H1 (cell line): ENCODE results near the gene CACNA1C. TPM values are rescaled to one million over a fixed set of nuclear protein-coding genes. Genes with fewer than 3 reads are reported as not detected.

ENCODE experiments used
- POLR2AphosphoS5 ChIP-seq: IDR thresholded peaks from 2 replicates; pipeline ENCODE4 v1.6.1; 2011; ENCODE audit warnings: low read depth, low read length
- polyA plus RNA-seq, 7 experiments: library from polyadenylated mRNA; depleted of rRNA in 3 of 7; stranded (reverse) in 5 of 7; unstranded in 2 of 7; fragments of >200 nt in 5 of 7; fragments of 200-250 nt in 2 of 7; gene quantifications; 1 replicate in 5 of 7; 2 replicates in 1 of 7; 4 replicates in 1 of 7; pipeline versions ENCODE4 v1.2.1 to v1.2.3, GENCODE V29; 2011 to 2013; ENCODE audit warnings: missing spikeins in 2 of 7, mixed read lengths in 2 of 7
- total RNA-seq: library from RNA; stranded (reverse); fragmentation: NEBNext Ultra II Directional; extraction: Animal tissue kit (Norgen Biotek cat#: 25700); gene quantifications from 2 replicates; pipeline ENCODE4 v1.2.1, GENCODE V29; 2021

The CACNA1C gene
- total and polyA plus RNA-seq, 2 of the 8 experiments (the other 6 are each of a cell fraction or from before 2014, with no cell fraction given) = 1.3 TPM

GRCh38 chr12:2018391-2018790, 34.4 kb upstream of the CACNA1C start (continued):
- no peak for TF ChIP-seq POLR2AphosphoS5
